ENCODE measurements around the gene UVSSA.

UVSSA gene

GRCh38 chr4:1348746-1349145, 1.7 kb downstream of the UVSSA start:
- DNase-seq (ENCODE audit: low read depth): no peak

GRCh38 chr4:1349359-1350168, 2.6 kb downstream of the UVSSA start:
- DNase-seq (ENCODE audit: low read depth): no peak

DNA sequence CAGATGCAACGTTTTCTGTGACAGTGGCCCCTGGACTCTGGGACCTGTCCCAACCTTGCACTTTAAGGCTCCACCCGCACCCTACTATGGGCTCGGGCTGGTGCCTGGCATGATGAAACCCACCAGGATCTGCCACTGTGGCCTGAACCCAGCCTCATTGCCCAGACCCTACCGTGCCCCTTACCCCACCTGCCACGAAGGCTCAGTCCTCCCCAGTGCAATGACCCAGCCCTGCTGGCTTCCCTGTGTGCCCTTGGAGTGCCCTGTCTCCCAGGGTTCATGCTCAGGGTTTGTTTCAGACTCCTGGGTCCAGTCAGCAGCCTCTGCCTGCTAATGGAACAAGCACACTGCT, 3.1 kb downstream of the UVSSA start:
- DNase-seq (ENCODE audit: low read depth): no peak

DNA sequence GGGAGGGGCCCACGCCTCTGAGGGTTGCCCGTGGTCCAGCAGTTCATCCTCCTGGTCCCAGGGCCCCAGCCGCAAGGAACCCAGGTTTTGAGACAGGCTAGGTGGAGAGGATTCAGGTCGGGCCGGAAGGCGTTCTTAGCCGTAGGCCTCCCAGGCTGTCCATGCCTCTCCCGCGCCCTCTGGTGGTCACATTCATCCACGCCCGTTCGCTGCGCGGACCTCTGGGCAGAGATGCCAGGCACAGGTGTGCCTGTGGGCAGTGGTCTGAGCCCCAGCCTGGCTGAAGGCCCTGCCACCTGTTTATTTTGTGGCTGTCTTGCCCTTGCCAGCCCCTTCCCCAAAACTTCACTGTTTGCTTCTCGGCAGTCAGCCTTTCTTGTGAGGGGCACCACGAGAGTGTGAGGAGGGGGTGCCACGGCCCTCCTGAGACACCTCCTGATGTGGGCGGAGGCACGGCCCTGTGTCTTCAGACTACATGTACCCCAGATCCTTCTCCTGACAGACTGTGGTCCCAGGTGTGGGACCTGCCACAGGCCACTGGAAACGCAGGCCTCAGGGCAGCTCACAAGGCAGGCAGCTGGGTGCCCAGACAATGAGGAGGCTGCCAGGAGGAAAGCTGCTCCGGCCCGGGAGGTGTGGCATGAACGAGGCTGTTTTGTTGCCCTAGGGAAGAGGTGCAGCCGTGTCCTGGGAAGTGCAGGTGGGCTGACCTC, 5.0 kb downstream of the UVSSA start:
- DNase-seq (ENCODE audit: low read depth): peak; percentile 81

DNA sequence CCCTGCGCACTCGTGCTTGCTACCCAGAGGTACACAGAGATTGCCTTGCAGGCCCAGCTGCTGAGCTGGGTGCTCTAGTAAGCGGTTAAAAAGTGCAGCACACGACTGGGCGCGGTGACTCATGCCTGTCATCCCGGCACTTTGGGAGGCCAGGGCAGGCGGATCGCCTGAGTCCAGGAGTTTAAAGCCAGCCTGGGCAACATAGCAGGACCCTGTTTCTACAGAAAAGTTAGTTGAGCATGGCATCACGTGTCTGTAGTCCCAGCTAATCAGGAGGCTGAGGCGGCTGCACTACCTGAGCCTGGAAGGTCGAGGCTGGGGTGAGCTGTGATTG, 5.5 kb downstream of the UVSSA start:
- no peak for DNase-seq (ENCODE audit: low read depth)

GRCh38 chr4:1353186-1354055, 6.4 kb downstream of the UVSSA start:
- DNase-seq (ENCODE audit: low read depth): no peak

DNA sequence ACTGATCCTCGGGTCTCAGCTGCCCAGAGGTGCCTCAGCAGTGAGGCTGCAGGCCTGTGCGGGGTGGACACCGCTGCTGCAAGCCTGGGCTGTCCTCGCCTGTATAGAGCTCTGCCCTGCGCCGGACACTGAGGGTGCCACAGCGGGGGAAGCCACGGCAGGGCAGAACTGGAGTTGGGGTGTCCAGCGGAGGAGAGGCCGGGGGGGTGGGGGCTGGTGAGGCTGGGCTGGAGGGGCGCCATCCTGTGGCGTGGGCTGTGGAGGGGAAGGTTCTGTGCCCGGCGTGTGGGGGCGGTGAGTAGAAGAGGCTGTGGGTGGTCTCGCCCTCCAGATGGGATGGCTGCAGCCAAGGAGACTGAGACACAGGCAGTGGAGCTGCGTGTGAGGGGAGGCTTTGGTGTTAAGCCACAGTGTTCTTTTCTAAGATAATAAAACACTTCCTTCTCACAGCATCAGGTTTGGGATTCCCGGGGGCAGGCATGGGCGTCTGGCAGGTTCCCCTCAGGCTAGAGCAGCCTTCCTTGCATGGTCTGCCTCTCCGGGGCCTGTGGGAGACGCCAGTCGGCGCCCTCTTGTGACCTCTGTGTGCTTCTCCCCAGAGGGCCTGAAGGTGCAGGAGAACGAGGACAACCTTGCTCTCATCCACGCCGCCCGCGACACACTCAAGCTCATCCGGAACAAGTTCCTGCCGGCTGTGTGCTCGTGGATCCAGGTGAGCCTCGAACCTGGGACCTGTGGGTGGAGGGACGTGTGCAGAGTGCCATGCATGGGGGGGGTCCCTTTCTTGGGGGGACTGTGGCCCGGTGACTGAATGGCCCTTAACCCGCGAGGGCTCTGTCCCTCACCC, 7.4 kb downstream of the UVSSA start:
- DNase-seq (ENCODE audit: low read depth): no peak

DNA sequence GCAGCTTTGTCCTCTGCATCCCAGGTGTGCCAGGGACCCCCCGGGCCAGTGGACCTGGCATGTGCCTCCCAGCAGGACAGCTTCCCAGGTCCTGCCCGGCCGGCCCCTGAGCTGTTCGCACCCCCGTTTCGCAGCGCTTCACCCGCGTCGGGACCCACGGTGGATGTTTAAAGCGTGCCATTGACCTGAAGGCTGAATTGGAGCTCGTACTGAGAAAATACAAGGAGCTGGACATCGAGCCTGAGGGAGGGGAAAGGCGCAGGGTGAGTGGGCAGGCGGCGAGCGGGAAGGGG, 7.9 kb downstream of the UVSSA start:
- no peak for DNase-seq (ENCODE audit: low read depth)

GRCh38 chr4:1355378-1355777, 8.4 kb downstream of the UVSSA start:
- DNase-seq (ENCODE audit: low read depth): no peak

DNA sequence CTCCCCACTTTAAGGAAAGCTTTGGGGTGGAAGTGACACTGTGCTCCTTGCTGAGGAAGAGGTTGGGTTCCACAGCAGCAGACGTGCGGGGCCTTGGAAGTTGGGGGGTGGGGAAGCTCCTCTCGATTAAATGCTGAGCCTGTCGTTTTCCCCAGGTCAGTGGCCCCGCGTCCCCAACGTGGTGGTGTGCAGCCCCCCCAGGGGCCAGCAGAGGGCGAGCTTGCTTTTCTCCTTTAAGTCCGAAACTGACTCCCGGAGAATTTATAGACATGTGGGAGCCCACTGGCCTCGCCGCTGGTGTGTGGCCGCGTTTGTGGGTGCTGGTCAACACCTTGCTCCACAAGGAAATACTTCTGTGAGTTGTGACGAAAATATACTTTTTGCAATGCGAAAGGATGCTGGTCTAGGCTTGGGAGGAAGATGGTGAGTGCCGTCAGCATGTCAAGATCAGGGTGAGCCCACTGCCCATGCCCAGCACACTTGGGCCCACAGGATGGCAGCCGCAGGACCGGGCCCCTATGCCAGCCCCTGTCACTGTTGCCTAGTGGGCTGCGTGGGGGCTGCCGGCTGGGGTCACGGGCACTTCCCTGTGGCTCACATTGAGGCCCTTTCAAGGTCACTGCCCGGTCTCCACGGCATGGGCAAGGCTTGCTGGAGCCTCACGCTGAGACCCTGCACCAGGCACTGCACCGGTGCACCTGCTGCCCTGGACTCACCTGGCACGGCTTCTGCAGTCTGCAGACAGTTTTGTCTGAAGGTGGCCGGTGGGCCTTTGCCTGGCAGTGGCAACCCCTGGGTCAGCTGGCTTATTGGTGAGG, 9.4 kb downstream of the UVSSA start:
- DNase-seq (ENCODE audit: low read depth): peak; percentile 27

GRCh38 chr4:1357356-1358248, 10.6 kb downstream of the UVSSA start:
- DNase-seq (ENCODE audit: low read depth): no peak

DNA sequence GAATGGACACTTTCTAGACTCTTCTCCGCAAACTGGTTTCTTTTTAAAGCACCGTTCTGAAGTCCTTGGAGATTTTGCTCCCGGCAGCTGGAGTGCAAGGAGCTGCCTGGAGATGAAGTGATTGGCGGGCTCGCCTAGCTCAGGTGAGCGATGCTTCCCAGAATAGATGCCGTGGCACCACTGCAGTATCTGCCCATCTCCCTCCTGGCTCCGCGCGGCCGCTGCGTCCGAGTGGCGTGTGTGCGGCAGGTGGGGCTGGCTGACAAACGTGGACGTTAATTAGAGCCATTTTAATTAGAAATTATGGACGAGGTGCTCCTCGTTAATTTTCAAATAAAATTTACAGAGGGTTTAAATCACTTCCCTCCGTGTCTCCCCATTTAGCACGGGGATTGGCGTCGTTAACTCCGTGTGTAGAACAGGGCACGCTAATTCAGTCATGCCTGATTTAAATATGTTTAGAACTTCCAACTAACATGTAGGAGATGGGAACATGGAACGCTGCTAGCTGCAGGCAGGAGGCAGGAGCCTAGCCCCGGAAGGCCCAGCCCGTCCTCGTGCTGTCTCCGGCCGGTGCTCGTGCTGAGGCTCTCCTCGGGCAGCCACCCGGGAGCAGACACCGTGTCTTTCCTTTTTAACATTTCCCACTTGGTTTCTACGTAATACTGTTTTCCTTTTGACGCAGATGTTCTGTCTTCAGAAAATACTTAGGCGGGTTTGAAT, 11.6 kb downstream of the UVSSA start:
- no peak for DNase-seq (ENCODE audit: low read depth)

GRCh38 chr4:1359144-1359501, 12.1 kb downstream of the UVSSA start:
- DNase-seq (ENCODE audit: low read depth): no peak

GRCh38 chr4:1359976-1360375, 13.0 kb downstream of the UVSSA start:
- DNase-seq (ENCODE audit: low read depth): no peak

DNA sequence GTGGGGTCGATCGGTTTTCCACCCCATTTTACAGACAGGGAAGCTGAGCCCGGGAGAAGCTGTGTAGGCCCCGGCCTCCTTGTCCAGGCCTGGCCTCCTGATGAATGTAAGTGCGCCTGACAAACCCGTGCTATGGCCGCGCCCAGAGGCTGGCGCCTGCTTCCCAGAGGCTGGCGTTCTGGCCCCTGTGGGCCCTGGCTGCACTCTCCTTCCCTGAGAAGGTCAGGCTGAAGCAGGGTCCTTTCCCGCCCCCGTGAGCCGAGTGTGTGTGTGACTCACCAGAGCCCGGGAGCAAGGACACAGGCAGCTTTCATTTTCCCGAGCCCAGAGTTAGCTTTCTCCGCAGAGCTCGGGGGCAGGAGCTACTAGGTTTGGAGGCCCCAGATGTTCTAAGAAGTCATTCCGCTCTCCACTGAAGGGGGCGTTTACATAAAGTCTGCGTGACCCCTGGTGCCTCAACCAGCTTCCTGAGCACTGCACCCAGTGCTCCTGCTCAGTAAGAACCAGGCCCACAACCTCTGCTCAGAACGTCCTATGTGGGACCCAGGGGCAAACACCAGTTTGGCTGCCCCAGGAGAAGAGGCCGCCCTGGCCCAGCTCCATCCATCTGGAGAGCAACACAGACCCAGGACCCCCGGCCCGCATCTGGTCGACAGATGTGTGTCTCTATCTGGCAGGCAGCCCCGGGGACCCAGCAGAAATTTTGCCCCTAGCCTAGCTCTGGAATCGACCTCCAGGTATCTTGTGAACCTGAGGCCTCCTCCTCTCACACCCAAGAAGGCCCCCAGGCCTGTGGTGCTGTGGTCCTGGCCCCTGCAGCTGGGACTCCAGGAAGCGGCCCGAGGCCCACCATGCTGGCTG, 13.6 kb downstream of the UVSSA start:
- no peak for DNase-seq (ENCODE audit: low read depth)

GRCh38 chr4:1361431-1361830, 14.4 kb downstream of the UVSSA start:
- DNase-seq (ENCODE audit: low read depth): no peak

DNA sequence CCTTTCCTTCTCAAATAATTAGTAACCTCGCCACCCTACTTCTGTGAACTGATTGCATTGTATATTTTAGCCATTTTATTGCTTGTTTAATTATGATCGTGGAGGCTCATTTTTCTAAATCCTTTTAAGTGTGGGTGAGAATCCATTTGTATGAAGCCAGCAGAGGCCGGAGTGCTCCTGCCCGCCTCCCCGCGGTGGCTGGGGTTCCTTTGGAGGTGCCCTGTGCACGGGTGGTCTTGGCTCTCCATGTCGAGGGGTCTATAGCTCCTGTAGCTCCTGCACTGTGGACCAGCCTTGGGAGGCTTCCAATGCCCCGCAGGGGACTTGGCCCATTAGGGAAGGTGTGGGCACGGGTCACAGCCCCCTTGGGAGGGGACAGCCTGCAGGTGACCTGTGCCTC, 15.0 kb downstream of the UVSSA start:
- DNase-seq (ENCODE audit: low read depth): no peak

DNA sequence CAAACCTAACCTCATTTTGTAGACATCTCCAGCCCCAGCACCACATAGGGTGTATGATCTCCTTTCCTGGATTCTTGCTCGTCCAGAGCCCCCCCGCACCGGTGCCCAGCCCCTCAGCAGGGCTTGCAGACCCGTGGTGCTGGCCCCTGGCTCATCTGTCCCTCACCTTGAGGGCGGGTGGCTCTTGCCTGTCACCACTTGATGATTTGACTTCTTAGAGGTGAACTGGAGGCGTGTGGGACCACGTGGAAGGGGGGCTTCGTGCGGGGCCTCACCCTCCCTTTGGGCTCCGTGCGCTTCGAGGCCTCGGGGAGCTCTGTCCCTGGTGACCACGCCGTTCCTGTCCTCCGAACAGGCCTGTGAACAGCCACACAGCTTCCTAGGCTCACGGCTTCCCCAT, 15.5 kb downstream of the UVSSA start:
- DNase-seq (ENCODE audit: low read depth): no peak

DNA sequence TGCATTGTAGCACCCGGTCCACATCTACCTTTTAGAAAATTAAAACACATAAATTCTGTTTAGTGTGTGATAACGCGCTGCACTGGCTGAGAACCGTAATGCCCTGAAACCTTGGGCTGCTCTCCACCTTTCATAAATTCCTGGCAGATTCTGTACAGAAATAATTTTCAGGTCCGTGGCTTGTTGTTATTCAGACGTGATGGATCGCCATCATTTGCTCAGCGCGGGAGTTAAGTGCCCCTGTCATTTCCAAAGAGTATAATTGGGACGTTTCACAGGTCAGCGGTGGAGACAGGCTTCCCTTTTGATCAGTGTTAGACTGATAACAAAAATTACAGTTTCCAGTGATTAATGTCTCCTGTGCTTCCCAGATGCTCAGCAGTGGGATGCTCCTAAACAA, 16.5 kb downstream of the UVSSA start:
- DNase-seq (ENCODE audit: low read depth): no peak
